Astrocyte of the cerebellum (primary cell): Measurements from ENCODE around the gene ARHGEF28.

Experiments used
- DNase-seq: peaks from one replicate; pipeline ENCODE4 v3.0.0-alpha.2; 2011; ENCODE audit warnings: low read depth
- H3K4me3 ChIP-seq: 2 replicates; pipeline ENCODE4 v1.5.1; 2011; ENCODE audit warnings: mild to moderate bottlenecking, low read depth, low read length, moderate library complexity
- CTCF ChIP-seq: IDR thresholded peaks from 2 replicates; pipeline ENCODE4 v1.5.1; 2012; ENCODE audit warnings: low read length, low read depth, moderate library complexity, mild to moderate bottlenecking; ENCODE audit errors: missing control alignments
- in situ Hi-C: cut with HindIII; loops from 2 replicates; pipeline ENCODE4 v1.10.0; 2017; ENCODE audit warnings: low sequenced_read_pairs

ARHGEF28 gene

GRCh38 chr5:73706963-73707362 lies 81.0 kb downstream of the ARHGEF28 start:
- DNase-seq: no peak
- in situ Hi-C loops: no loop called here
- no peak overlapping the region for H3K4me3 ChIP-seq
- no peak for TF ChIP-seq CTCF

- H3K4me3 ChIP-seq: no peak overlapping the region
- TF ChIP-seq CTCF: no peak
- in situ Hi-C loops: no loop called here
- no peak for DNase-seq
These were observed 83.6 kb downstream of the ARHGEF28 start for GRCh38 chr5:73709536-73710129.

DNA sequence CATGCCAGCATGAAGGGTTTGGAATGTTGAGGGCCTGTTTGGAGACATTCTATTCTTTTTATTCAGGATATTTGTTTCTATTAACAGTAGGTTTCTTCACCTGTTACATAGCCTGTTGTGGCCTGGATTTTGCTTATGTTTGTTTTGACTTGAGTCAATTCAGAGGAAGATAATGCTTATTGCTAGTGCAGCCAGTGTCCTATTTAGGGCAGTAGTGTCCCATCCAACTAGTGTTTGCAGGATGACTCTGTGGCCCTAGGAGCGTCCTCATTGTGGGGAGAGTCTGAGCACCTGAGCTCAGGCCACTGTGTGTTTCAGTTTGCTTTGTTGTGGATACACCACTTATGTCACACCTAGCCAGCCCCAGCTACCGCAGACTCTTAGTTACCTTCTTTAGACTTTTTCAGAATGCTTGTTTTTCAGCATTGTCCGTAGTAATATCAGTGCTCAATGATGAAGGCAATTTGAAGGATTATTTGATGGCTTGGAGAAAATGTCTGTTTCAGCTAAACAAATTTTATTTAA lies 90.3 kb downstream of the ARHGEF28 start:
- no peak overlapping the region for H3K4me3 ChIP-seq
- no peak for TF ChIP-seq CTCF
- DNase-seq: no peak
- in situ Hi-C loops: no loop called here

- no peak for TF ChIP-seq CTCF
- no peak overlapping the region for H3K4me3 ChIP-seq
- DNase-seq: no peak
- in situ Hi-C loops: no loop called here
These were observed 92.8 kb downstream of the ARHGEF28 start for GRCh38 chr5:73718762-73719161.

DNA sequence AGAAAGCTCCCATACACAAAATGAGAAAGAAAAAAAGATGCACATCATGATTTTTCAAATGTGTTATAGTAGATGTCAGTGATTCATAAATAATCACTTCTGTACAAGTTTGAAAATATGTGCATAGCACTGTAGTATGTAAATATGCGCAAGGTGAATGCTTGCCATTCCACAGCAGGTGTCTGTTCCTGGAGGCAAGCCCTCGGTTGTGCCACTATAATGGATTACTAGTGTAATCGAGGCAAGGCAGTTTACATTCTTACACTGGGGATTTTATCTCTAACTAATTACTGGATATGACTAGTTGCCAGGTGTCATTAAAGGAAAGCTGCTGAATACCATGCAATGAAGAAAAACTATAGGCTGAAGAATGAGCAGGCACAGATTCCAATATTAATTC lies 93.6 kb downstream of the ARHGEF28 start:
- TF ChIP-seq CTCF: no peak
- in situ Hi-C loops: no loop called here
- no peak overlapping the region for H3K4me3 ChIP-seq
- no peak for DNase-seq

GRCh38 chr5:73722231-73722630 lies 96.2 kb downstream of the ARHGEF28 start:
- no peak overlapping the region for H3K4me3 ChIP-seq
- TF ChIP-seq CTCF: no peak
- in situ Hi-C loops: no loop called here
- DNase-seq: peak; percentile 29
